ENCODE results near the gene DCAF8. TPM values are rescaled to one million over a fixed set of nuclear protein-coding genes. Genes with fewer than 3 reads are reported as not detected.

The DCAF8 gene
- polyA plus RNA-seq, 3 donors = 194 to 279 (median 264) TPM

GRCh38 chr1:160277330-160277729 lies 15.0 kb upstream of the DCAF8 start:
- no peak for DNase-seq

GRCh38 chr1:160271025-160271424 lies 8.7 kb upstream of the DCAF8 start:
- no peak for DNase-seq

GRCh38 chr1:160267284-160267991 lies 5.1 kb upstream of the DCAF8 start:
- no peak for DNase-seq

- no peak for DNase-seq
Measured at GRCh38 chr1:160264795-160265307, 2.5 kb upstream of the DCAF8 start.

GRCh38 chr1:160261556-160261892 lies 825 bp downstream of the DCAF8 start:
- peak; percentile 77 for DNase-seq

- peak; percentile 97 for DNase-seq
Measured at GRCh38 chr1:160260406-160261382, 1.7 kb downstream of the DCAF8 start.

GRCh38 chr1:160258177-160258798 lies 4.1 kb downstream of the DCAF8 start:
- DNase-seq = no peak

- DNase-seq = no peak
Measured at GRCh38 chr1:160257411-160258015, 4.8 kb downstream of the DCAF8 start.

- no peak for DNase-seq
Measured at GRCh38 chr1:160256396-160257046, 5.8 kb downstream of the DCAF8 start.

- no peak for DNase-seq
Measured at GRCh38 chr1:160255781-160256300, 6.5 kb downstream of the DCAF8 start.

- peak; percentile 72 for DNase-seq
Measured at GRCh38 chr1:160251687-160252526, 10.4 kb downstream of the DCAF8 start.

GRCh38 chr1:160251011-160251410 lies 11.3 kb downstream of the DCAF8 start:
- no peak for DNase-seq

GRCh38 chr1:160247053-160247452 lies 15.3 kb downstream of the DCAF8 start:
- DNase-seq = no peak

GRCh38 chr1:160245434-160245833 lies 16.9 kb downstream of the DCAF8 start:
- no peak for DNase-seq

GRCh38 chr1:160244209-160244608 lies 18.1 kb downstream of the DCAF8 start:
- no peak for DNase-seq

- DNase-seq = no peak
Measured at GRCh38 chr1:160243767-160244166, 18.6 kb downstream of the DCAF8 start.

- no peak for DNase-seq
Measured at GRCh38 chr1:160239582-160240299, 22.6 kb downstream of the DCAF8 start.

- no peak for DNase-seq
Measured at GRCh38 chr1:160238408-160238807, 23.9 kb downstream of the DCAF8 start.

- DNase-seq = no peak
Measured at GRCh38 chr1:160237558-160237957, 24.8 kb downstream of the DCAF8 start.

- DNase-seq = no peak
Measured at GRCh38 chr1:160236806-160237205, 25.5 kb downstream of the DCAF8 start.

All from renal pelvis (tissue), 4 donors.